NCI-H1694 treated with DMSO at 0.1 percent for 48 hours (cell line): ENCODE measurements around the gene CSF2.

Experiments
- DNase-seq: peaks from one replicate; lab custom pipeline; 2025; lab: John Stamatoyannopoulos, UW

The CSF2 gene

GRCh38 chr5:132055441-132055807 is 18.2 kb upstream of the CSF2 start:
- no peak for DNase-seq

- no peak for DNase-seq
These were observed 17.6 kb upstream of the CSF2 start for GRCh38 chr5:132055808-132056609.

- no peak for DNase-seq
These were observed 16.7 kb upstream of the CSF2 start for GRCh38 chr5:132056610-132057497.

GRCh38 chr5:132057498-132058255 is 15.9 kb upstream of the CSF2 start:
- no peak for DNase-seq

GRCh38 chr5:132058646-132059042 is 14.9 kb upstream of the CSF2 start:
- DNase-seq: no peak

- no peak for DNase-seq
These were observed 14.4 kb upstream of the CSF2 start for GRCh38 chr5:132059043-132059695.

- no peak for DNase-seq
These were observed 13.7 kb upstream of the CSF2 start for GRCh38 chr5:132059696-132060500.

- no peak for DNase-seq
These were observed 13.0 kb upstream of the CSF2 start, which contains the start of gene IL3 for GRCh38 chr5:132060501-132061161. IL3 (plus strand) TSS chr5:132060655; CDS start chr5:132060707, 52 bp downstream.

GRCh38 chr5:132063090-132063911 is 10.3 kb upstream of the CSF2 start:
- DNase-seq: peak; percentile 8

- DNase-seq: no peak
These were observed 9.4 kb upstream of the CSF2 start for GRCh38 chr5:132064140-132064539.

GRCh38 chr5:132064738-132065331 is 8.8 kb upstream of the CSF2 start:
- peak; percentile 42 for DNase-seq

- peak; percentile 83 for DNase-seq
These were observed 8.1 kb upstream of the CSF2 start for GRCh38 chr5:132065351-132065937.

GRCh38 chr5:132065951-132066701 is 7.5 kb upstream of the CSF2 start:
- no peak for DNase-seq

GRCh38 chr5:132066871-132067270 is 6.7 kb upstream of the CSF2 start:
- no peak for DNase-seq

- DNase-seq: no peak
These were observed 6.1 kb upstream of the CSF2 start for GRCh38 chr5:132067451-132067850.

GRCh38 chr5:132067941-132068808 is 5.4 kb upstream of the CSF2 start:
- no peak for DNase-seq

GRCh38 chr5:132069561-132069960 is 4.0 kb upstream of the CSF2 start:
- DNase-seq: no peak
